Mononuclear cell (primary cell): ENCODE results near the gene EYS. TPM values are rescaled to one million over a fixed set of nuclear protein-coding genes. Genes with fewer than 3 reads are reported as not detected.
"Not testable (repeated sequence)": the region's sequence is repeated elsewhere in the genome, so short reads cannot be mapped to it uniquely, and the experiment has no call there.

ENCODE experiments used
- H3K27me3 ChIP-seq: 2 replicates; pipeline ENCODE4 v1.6.0; 2011; ENCODE audit warnings: low read length, control low read depth; ENCODE audit not compliant: insufficient read depth
- H3K4me1 ChIP-seq: 2 replicates; pipeline ENCODE4 v1.5.1; 2011; ENCODE audit warnings: mild to moderate bottlenecking, low read length, control low read depth; ENCODE audit not compliant: insufficient read depth
- H3K4me3 ChIP-seq: 2 replicates; pipeline ENCODE4 v1.5.1; 2011; ENCODE audit warnings: mild to moderate bottlenecking, low read length, moderate library complexity
- H3K9me3 ChIP-seq: 2 replicates; pipeline ENCODE4 v1.5.1; 2011; ENCODE audit warnings: low read depth, mild to moderate bottlenecking, control low read depth, low read length
- total RNA-seq: library from RNA; depleted of rRNA; stranded (reverse); fragments of >200 nt; gene quantifications from one replicate; pipeline ENCODE4 v1.2.3, GENCODE V29; 2012

Gene EYS
- total RNA-seq, 1 donor: under 0.01 TPM

- no peaks in the 10 kb centered on the region for H3K4me1 ChIP-seq
- no peaks in the 10 kb centered on the region for H3K27me3 ChIP-seq
- H3K9me3 ChIP-seq: peaks cover 8% of the 10 kb centered on the region
- no peak overlapping the region for H3K4me3 ChIP-seq
These were observed 1696.4 kb downstream of the EYS start for GRCh38 chr6:64010666-64011065.

- peaks cover 11% of the 10 kb centered on the region for H3K9me3 ChIP-seq
- H3K4me3 ChIP-seq: no peak overlapping the region
- H3K4me1 ChIP-seq: no peaks in the 10 kb centered on the region
- H3K27me3 ChIP-seq: no peaks in the 10 kb centered on the region
These were observed 1697.0 kb downstream of the EYS start for GRCh38 chr6:64010010-64010409.

DNA sequence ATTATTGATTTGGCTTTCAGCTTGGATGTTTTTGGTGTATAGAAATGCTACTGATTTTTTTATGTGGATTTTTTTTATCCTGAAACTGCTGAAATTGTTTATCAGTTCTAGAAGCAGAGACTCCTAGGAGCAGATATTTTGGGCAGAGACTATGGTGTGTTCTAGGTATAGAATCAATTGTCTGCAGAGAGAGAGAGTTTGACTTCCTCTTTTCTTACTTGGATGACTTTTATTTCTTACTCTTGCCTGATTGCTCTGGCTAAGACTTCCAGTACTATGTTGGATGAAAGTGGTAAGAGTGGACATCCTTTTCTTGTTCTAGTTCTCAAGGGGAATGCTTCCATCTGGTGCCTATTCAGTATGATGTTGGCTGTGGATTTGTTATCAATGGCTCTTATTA, 1700.8 kb downstream of the EYS start:
- Histone ChIP-seq H3K4me3 (no peak overlapping the region), H3K4me1 (no peaks in the 10 kb centered on the region), H3K27me3 (no peaks in the 10 kb centered on the region), H3K9me3 (peaks cover 11% of the 10 kb centered on the region)

DNA sequence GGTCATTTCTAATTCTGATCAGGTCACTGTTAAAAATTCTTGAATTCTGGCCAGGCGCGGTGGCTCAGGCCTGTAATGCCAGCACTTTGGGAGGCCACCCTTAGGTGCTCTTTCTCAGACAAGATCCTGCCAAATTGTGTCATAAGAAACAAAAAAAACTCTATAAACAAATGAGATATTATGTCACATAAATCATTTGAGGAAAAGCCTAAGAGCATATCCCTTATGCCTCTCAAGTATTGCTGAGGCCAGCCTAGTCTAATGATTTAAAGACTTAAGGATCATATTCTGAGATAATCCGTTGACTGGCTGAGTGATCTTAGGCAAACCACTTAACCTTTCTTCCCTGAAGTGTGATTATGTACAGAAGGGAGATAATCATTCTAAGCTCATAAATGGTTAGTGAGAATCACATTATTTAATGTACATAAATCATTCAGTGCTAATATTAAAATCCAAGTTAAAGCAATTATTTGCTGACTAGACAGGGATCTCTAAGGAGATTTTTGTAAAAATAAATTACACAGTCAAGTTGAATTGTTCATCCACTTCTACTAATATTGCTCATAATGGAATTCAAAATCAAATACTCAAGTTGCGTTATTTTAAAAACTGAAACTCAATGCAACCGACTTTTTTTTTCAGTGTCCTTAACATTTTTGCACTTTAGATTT, 1706.1 kb downstream of the EYS start:
- Histone ChIP-seq H3K27me3 (no peaks in the 10 kb centered on the region), H3K4me1 (no peaks in the 10 kb centered on the region), H3K4me3 (no peak overlapping the region), H3K9me3 (peaks cover 6% of the 10 kb centered on the region)

GRCh38 chr6:63999613-64000012, 1707.4 kb downstream of the EYS start:
- Histone ChIP-seq H3K9me3 (no peaks in the 10 kb centered on the region), H3K4me3 (no peak overlapping the region), H3K4me1 (no peaks in the 10 kb centered on the region), H3K27me3 (no peaks in the 10 kb centered on the region)

- H3K27me3 ChIP-seq: no peaks in the 10 kb centered on the region
- no peak overlapping the region for H3K4me3 ChIP-seq
- no peaks in the 10 kb centered on the region for H3K9me3 ChIP-seq
- H3K4me1 ChIP-seq: no peaks in the 10 kb centered on the region
These were observed 1708.0 kb downstream of the EYS start for GRCh38 chr6:63998991-63999390.

GRCh38 chr6:63997734-63998133, 1709.3 kb downstream of the EYS start:
- no peaks in the 10 kb centered on the region for H3K4me1 ChIP-seq
- no peak overlapping the region for H3K4me3 ChIP-seq
- no peaks in the 10 kb centered on the region for H3K9me3 ChIP-seq
- no peaks in the 10 kb centered on the region for H3K27me3 ChIP-seq

GRCh38 chr6:63997221-63997620, 1709.8 kb downstream of the EYS start:
- H3K4me1 ChIP-seq: no peaks in the 10 kb centered on the region
- no peaks in the 10 kb centered on the region for H3K9me3 ChIP-seq
- H3K4me3 ChIP-seq: no peak overlapping the region
- no peaks in the 10 kb centered on the region for H3K27me3 ChIP-seq

DNA sequence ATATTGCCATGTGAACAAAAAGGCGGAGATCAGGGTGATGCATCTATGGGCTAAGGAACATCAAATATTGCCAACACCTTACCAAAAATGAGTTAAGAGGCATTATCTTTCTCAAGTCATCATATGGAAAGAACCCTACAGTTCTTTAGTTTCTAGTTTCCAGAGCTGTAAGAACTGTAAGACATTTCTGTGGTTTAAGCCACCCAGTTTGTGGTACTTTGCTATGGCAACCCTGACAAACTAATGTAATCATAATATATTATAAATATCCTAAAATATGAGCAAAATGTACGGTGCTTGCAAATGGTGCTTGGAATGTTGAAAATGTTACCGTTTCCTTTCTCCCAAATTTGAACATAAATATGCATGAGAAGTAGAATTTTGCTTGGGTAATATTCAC, 1721.8 kb downstream of the EYS start:
- Histone ChIP-seq H3K4me3 (no peak overlapping the region), H3K9me3 (no peaks in the 10 kb centered on the region), H3K4me1 (no peaks in the 10 kb centered on the region), H3K27me3 (no peaks in the 10 kb centered on the region)

DNA sequence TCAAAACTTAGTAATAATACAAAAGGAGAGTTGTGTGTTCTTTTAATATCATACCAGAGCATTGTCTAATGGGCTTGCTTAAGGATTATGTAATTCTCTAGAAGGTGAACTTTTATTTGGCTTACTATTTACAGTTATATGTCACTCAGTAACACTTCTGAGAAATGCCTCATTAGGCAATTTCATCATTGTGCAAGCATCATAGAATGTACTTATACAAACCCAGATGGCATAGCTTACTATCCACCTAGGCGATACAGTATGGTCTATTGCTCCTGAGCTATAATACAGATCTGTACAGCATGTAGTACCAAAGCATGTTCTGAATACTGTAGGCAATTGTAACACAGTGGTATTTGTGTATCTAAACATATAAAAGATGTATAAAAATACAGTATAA, 1731.3 kb downstream of the EYS start:
- Histone ChIP-seq H3K27me3 (no peaks in the 10 kb centered on the region), H3K4me3 (no peak overlapping the region), H3K4me1 (no peaks in the 10 kb centered on the region), H3K9me3 (no peaks in the 10 kb centered on the region)

- no peak overlapping the region for H3K4me3 ChIP-seq
- no peaks in the 10 kb centered on the region for H3K27me3 ChIP-seq
- no peaks in the 10 kb centered on the region for H3K4me1 ChIP-seq
- no peaks in the 10 kb centered on the region for H3K9me3 ChIP-seq
These were observed 1738.4 kb downstream of the EYS start for GRCh38 chr6:63968650-63969049.

- H3K27me3 ChIP-seq: no peaks in the 10 kb centered on the region
- no peaks in the 10 kb centered on the region for H3K4me1 ChIP-seq
These were observed 1742.7 kb downstream of the EYS start for GRCh38 chr6:63964366-63964765.

GRCh38 chr6:63963769-63964315, 1743.2 kb downstream of the EYS start:
- no peaks in the 10 kb centered on the region for H3K27me3 ChIP-seq
- no peaks in the 10 kb centered on the region for H3K4me1 ChIP-seq
- H3K9me3 ChIP-seq: no peaks in the 10 kb centered on the region
- no peak overlapping the region for H3K4me3 ChIP-seq

More at GRCh38 chr6:63964366-63964765, 1742.7 kb downstream of the EYS start:
- Histone ChIP-seq H3K4me3 (no peak overlapping the region), H3K9me3 (no peaks in the 10 kb centered on the region)

GRCh38 chr6:63953336-63954021, 1753.5 kb downstream of the EYS start:
- not testable (repeated sequence) for H3K9me3 ChIP-seq, H3K4me3 ChIP-seq, H3K4me1 ChIP-seq, H3K27me3 ChIP-seq

- no peaks in the 10 kb centered on the region for H3K4me1 ChIP-seq
- H3K27me3 ChIP-seq: no peaks in the 10 kb centered on the region
- H3K4me3 ChIP-seq: no peak overlapping the region
- H3K9me3 ChIP-seq: no peaks in the 10 kb centered on the region
These were observed 1759.1 kb downstream of the EYS start for GRCh38 chr6:63947792-63948529.
